ENCODE data around the gene HECW1.

HECW1 gene

GRCh38 chr7:43456200-43456599 lies 343.8 kb downstream of the HECW1 start:
- no peak for DNase-seq
- intact Hi-C loops (cut with DNase I; ENCODE audit: low total_unique reads) = no loop called here
- H3K9me3 ChIP-seq = no peaks in the 10 kb centered on the region
- H3K27ac ChIP-seq = no peak overlapping the region
- no peaks in the 10 kb centered on the region for H3K4me1 ChIP-seq
- H3K4me3 ChIP-seq = no peak overlapping the region
- H3K36me3 ChIP-seq = no peaks in the 10 kb centered on the region
- peaks cover 0 to 2% of the 10 kb centered on the region in 2 donors for H3K27me3 ChIP-seq
- no peak for TF ChIP-seq CTCF (IDR thresholded peaks at IDR 0.05)

- Histone ChIP-seq H3K9me3 (no peaks in the 10 kb centered on the region), H3K27ac (no peak overlapping the region), H3K36me3 (no peaks in the 10 kb centered on the region), H3K4me1 (peaks cover 0 to 11% (median 0%) of the 10 kb centered on the region in 4 donors), H3K27me3 (peaks cover 0 to 2% of the 10 kb centered on the region in 2 donors), H3K4me3 (no peak overlapping the region)
- no peak for TF ChIP-seq CTCF (IDR thresholded peaks at IDR 0.05)
- intact Hi-C loops (cut with DNase I; ENCODE audit: low total_unique reads) = no loop called here
- DNase-seq = no peak
Observed at GRCh38 chr7:43458330-43459018, 346.0 kb downstream of the HECW1 start.

- H3K4me3 ChIP-seq = no peak overlapping the region
- peaks cover 0 to 11% (median 0%) of the 10 kb centered on the region in 4 donors for H3K4me1 ChIP-seq
- intact Hi-C loops (cut with DNase I; ENCODE audit: low total_unique reads) = no loop called here
- TF ChIP-seq CTCF (IDR thresholded peaks at IDR 0.05) = no peak
- no peaks in the 10 kb centered on the region for H3K36me3 ChIP-seq
- no peak for DNase-seq
- H3K27me3 ChIP-seq = peaks cover 0 to 2% of the 10 kb centered on the region in 2 donors
- H3K27ac ChIP-seq = no peak overlapping the region
- no peaks in the 10 kb centered on the region for H3K9me3 ChIP-seq
Observed at GRCh38 chr7:43459019-43459337, 346.5 kb downstream of the HECW1 start.

GRCh38 chr7:43460733-43461348 lies 348.4 kb downstream of the HECW1 start:
- H3K4me3 ChIP-seq = no peak overlapping the region
- no peak for DNase-seq
- H3K36me3 ChIP-seq = no peaks in the 10 kb centered on the region
- no peaks in the 10 kb centered on the region for H3K9me3 ChIP-seq
- H3K4me1 ChIP-seq = peaks cover 0 to 11% (median 0%) of the 10 kb centered on the region in 4 donors
- H3K27me3 ChIP-seq = peaks cover 0 to 1% of the 10 kb centered on the region in 2 donors
- intact Hi-C loops (cut with DNase I; ENCODE audit: low total_unique reads) = no loop called here
- H3K27ac ChIP-seq = no peak overlapping the region
- no peak for TF ChIP-seq CTCF (IDR thresholded peaks at IDR 0.05)

- DNase-seq = no peak
- TF ChIP-seq CTCF (IDR thresholded peaks at IDR 0.05) = no peak
- Histone ChIP-seq H3K27ac (no peak overlapping the region), H3K4me3 (no peak overlapping the region), H3K9me3 (no peaks in the 10 kb centered on the region), H3K4me1 (peaks cover 0 to 11% (median 0%) of the 10 kb centered on the region in 4 donors), H3K36me3 (no peaks in the 10 kb centered on the region), H3K27me3 (no peaks in the 10 kb centered on the region)
- intact Hi-C loops (cut with DNase I; ENCODE audit: low total_unique reads) = no loop called here
Observed at GRCh38 chr7:43461349-43462024, 349.0 kb downstream of the HECW1 start.
